Effector memory CD8-positive, alpha-beta T cell (primary cell): Measurements from ENCODE around the gene TDRD7.
A peak's percentile ranks its signal among the peaks of the same experiment; 100 is the strongest.

ENCODE experiments used
- ATAC-seq: fragments of 150-1000 bp; cut with Tn5 transposase; replicated peaks from 2 replicates; pipeline ENCODE4 v1.10.0; 2021; ENCODE audit warnings: mild to moderate bottlenecking, moderate library complexity
- DNase-seq, 3 experiments: peaks; one replicate each; pipeline ENCODE4 v3.0.0; 2021
- H3K27ac Mint-ChIP-seq, 2 donors: one replicate each; pipeline ENCODE4 v1.8.0; 2022; ENCODE audit warnings: mild to moderate bottlenecking in 2 of 2, mixed read lengths in 2 of 2, moderate library complexity in 2 of 2
- H3K27me3 Mint-ChIP-seq, 2 donors: one replicate each; pipeline ENCODE4 v1.8.0; 2022; ENCODE audit warnings: mixed read lengths in 2 of 2
- H3K36me3 Mint-ChIP-seq: one replicate; pipeline ENCODE4 v1.8.0; 2022; ENCODE audit warnings: mild to moderate bottlenecking, moderate library complexity, mixed read lengths; ENCODE audit not compliant: insufficient read depth
- H3K4me1 Mint-ChIP-seq, 2 donors: one replicate each; pipeline ENCODE4 v1.8.0; 2022; ENCODE audit warnings: low read depth in 2 of 2, mixed read lengths in 2 of 2
- H3K4me3 Mint-ChIP-seq, 2 donors: one replicate each; pipeline ENCODE4 v1.8.0; 2022; ENCODE audit warnings: mild to moderate bottlenecking in 2 of 2, mixed read lengths in 2 of 2, moderate library complexity in 2 of 2
- H3K9me3 Mint-ChIP-seq, 2 donors: one replicate each; pipeline ENCODE4 v1.8.0; 2022; ENCODE audit warnings: mixed read lengths in 2 of 2

The TDRD7 gene

DNA sequence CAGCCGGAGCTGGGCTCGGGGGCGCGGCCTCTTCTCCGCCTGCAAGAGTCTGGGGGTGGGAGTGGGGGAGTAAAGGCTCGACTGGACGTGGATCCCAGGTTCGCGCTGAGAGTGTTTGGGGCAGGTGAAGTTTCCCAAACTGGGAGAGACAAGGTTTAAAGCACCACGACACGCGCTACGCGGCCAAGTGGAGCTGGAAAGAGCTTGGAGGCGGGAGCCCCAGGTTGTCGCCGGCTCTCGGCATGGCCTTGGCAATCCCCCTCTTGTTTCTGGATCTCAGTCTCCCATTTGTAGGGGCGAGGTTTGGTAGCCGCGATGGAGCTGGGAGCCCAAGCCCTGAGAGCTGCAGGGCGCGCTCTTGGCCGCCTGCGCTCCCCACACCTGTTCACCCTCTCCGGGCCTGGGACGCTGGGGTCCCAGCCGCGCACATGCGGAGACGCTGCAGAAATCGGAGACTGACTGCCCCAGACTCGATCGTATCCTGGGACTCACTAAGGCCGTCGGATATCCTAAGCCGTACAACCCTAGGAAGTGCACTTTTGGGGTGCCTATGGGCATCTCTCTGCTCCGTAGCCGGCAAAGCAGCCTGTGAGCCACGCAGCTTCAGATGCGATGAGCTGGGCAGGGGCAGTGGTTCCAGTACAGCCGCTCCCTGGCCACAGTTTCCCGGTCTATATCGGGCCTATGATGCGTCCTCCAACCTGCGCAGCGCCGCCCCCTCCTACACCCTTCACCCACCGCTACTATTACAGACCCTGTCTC, 90.5 kb downstream of the TDRD7 start:
- H3K27me3 Mint-ChIP-seq: peaks cover 11 to 34% of the 10 kb centered on the region in 2 donors
- ATAC-seq: no peak

DNA sequence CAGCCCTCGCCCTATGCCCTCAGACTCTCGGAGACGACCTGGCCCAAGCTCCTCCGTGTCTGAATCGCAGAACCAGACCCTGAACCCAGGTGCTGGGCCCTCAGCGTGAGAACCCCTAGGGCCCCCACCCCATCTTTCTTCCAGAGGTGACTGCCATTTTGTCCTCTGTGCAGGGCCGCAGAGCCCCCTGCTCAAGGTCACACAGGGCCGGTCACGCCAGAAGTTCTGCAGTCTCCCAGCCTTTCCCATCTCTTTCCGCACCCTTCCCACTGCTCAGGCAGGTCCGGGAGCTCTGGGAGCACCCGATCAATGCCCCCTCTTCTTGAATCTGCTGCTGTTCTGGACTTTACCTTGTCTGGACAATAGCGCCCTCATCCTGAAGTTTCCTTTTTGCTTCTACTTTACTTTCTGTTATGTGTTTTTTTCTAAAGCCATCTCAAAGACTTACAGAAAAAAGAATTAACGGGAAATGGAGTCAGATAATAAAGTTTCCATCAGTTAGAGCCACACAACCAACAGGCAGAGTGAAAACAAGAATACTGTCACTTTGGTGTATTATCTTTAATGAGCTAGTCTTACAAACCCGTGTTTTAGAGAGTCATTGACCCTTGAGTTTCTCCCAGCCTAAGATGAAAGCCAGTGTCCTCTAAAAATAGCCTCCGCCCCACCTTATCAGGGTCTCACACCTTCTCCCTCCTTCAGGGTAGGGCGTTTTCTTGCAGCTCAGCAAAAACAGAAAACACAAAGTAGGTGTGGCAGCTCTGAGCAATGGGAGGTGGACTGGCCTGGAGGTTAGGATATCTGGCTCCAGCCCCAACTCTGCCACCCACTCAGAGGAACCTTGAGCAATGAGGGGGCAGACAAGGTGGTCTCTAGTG, 91.3 kb downstream of the TDRD7 start:
- peak overlapping the region; percentile 67 to 70 for H3K4me3 Mint-ChIP-seq
- no peaks in the 10 kb centered on the region for H3K36me3 Mint-ChIP-seq
- ATAC-seq (no peak), DNase-seq (no peak)
- H3K27me3 Mint-ChIP-seq: peaks cover 11 to 34% of the 10 kb centered on the region in 2 donors
- H3K4me1 Mint-ChIP-seq: peaks cover 8 to 10% of the 10 kb centered on the region in 2 donors
- no peaks in the 10 kb centered on the region for H3K9me3 Mint-ChIP-seq
- no peak overlapping the region for H3K27ac Mint-ChIP-seq

More for the DNA sequence above, 90.5 kb downstream of the TDRD7 start:
- no peak for DNase-seq
- H3K4me1 Mint-ChIP-seq: peaks cover 8 to 10% of the 10 kb centered on the region in 2 donors
- no peaks in the 10 kb centered on the region for H3K36me3 Mint-ChIP-seq
- no peaks in the 10 kb centered on the region for H3K9me3 Mint-ChIP-seq
- no peak overlapping the region for H3K27ac Mint-ChIP-seq
- peak overlapping the region; percentile 67 to 70 for H3K4me3 Mint-ChIP-seq

DNA sequence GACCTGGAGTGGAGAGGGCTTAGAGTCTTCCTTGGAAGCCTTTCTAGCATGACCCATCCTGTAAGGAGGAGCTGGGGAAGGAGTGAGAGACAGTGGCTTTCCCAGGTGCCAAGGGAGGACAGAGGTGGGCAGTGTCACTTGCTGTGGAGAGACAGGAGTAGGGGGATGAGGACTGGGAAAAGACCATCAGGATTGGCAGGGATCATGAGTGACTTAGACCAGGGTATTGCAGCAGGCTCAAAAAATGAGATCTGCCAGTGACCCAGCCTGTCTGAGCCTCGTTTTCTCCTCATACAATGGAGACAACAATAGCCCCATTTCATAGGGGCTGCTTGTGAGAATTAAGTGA, 91.9 kb downstream of the TDRD7 start:
- H3K4me3 Mint-ChIP-seq: no peak overlapping the region
- no peak overlapping the region for H3K27ac Mint-ChIP-seq
- H3K4me1 Mint-ChIP-seq: peaks cover 8 to 10% of the 10 kb centered on the region in 2 donors
- H3K9me3 Mint-ChIP-seq: no peaks in the 10 kb centered on the region
- no peak for DNase-seq
- no peaks in the 10 kb centered on the region for H3K36me3 Mint-ChIP-seq
- H3K27me3 Mint-ChIP-seq: peaks cover 11 to 34% of the 10 kb centered on the region in 2 donors
- ATAC-seq: no peak

GRCh38 chr9:97504381-97505216, 92.7 kb downstream of the TDRD7 start:
- H3K4me1 Mint-ChIP-seq: peaks cover 8 to 10% of the 10 kb centered on the region in 2 donors
- no peak overlapping the region for H3K27ac Mint-ChIP-seq
- ATAC-seq (no peak), DNase-seq (no peak)
- H3K36me3 Mint-ChIP-seq: no peaks in the 10 kb centered on the region
- no peak overlapping the region for H3K4me3 Mint-ChIP-seq
- peaks cover 11 to 31% of the 10 kb centered on the region in 2 donors for H3K27me3 Mint-ChIP-seq
- no peaks in the 10 kb centered on the region for H3K9me3 Mint-ChIP-seq

DNA sequence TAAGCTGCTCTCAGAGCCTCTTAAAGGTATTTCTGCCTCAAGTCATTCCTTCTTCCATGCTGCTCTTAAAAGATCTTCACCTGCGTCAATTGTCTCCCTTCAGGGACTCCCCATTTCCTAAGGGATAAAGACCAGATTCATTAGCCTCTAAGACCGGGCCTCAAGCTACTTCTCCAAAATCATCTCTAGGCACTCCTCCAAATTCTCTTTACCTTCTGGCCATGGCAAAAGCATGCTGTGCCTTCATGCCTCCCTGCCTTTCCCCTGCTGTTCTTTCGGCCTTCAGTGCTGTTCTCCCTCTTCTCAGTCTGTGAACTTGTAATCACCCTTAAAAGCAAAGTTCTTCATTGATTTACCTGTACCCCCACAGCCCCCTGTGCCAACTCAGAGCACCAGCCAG, 93.9 kb downstream of the TDRD7 start:
- H3K9me3 Mint-ChIP-seq: no peaks in the 10 kb centered on the region
- ATAC-seq (no peak), DNase-seq (no peak)
- peaks cover 0 to 21% of the 10 kb centered on the region in 2 donors for H3K27me3 Mint-ChIP-seq
- H3K36me3 Mint-ChIP-seq: no peaks in the 10 kb centered on the region
- no peak overlapping the region for H3K27ac Mint-ChIP-seq
- H3K4me3 Mint-ChIP-seq: no peak overlapping the region
- H3K4me1 Mint-ChIP-seq: peaks cover 8 to 10% of the 10 kb centered on the region in 2 donors

GRCh38 chr9:97506306-97506705, 94.4 kb downstream of the TDRD7 start:
- ATAC-seq (no peak), DNase-seq (no peak)
- Mint-ChIP-seq H3K9me3 (no peaks in the 10 kb centered on the region), H3K36me3 (no peaks in the 10 kb centered on the region), H3K4me3 (no peak overlapping the region), H3K27ac (no peak overlapping the region), H3K27me3 (peaks cover 0 to 21% of the 10 kb centered on the region in 2 donors), H3K4me1 (peaks cover 7 to 8% of the 10 kb centered on the region in 2 donors)

GRCh38 chr9:97506787-97507186, 94.9 kb downstream of the TDRD7 start:
- no peak for DNase-seq
- H3K27ac Mint-ChIP-seq: no peak overlapping the region
- H3K4me1 Mint-ChIP-seq: peaks cover 7 to 8% of the 10 kb centered on the region in 2 donors
- ATAC-seq: no peak
- no peaks in the 10 kb centered on the region for H3K9me3 Mint-ChIP-seq
- H3K36me3 Mint-ChIP-seq: no peaks in the 10 kb centered on the region
- H3K27me3 Mint-ChIP-seq: peaks cover 0 to 21% of the 10 kb centered on the region in 2 donors
- H3K4me3 Mint-ChIP-seq: no peak overlapping the region

GRCh38 chr9:97507428-97507984, 95.6 kb downstream of the TDRD7 start:
- Mint-ChIP-seq H3K36me3 (no peaks in the 10 kb centered on the region), H3K4me1 (peaks cover 7 to 8% of the 10 kb centered on the region in 2 donors), H3K4me3 (no peak overlapping the region), H3K9me3 (no peaks in the 10 kb centered on the region), H3K27ac (no peak overlapping the region), H3K27me3 (peaks cover 0 to 21% of the 10 kb centered on the region in 2 donors)
- no peak for ATAC-seq
- no peak for DNase-seq

DNA sequence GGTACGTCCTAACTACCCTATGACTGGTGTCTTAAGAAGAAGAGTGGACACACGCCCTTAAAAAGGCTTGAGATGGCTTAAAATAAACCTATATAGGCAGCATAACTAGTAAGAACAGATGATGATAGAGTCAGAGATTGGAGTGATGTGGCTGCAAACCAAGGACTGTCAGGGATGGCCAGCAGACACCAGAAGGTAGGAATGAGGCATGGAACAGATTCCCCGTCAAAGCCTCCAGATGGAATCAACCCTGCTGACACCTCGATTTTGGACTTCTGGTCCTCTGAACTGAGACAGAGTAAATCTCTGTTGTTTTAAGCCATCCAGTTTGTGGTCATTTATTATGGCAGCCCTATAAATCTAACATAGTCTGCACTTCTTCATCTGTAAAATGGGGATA, 97.0 kb downstream of the TDRD7 start:
- no peaks in the 10 kb centered on the region for H3K36me3 Mint-ChIP-seq

DNA sequence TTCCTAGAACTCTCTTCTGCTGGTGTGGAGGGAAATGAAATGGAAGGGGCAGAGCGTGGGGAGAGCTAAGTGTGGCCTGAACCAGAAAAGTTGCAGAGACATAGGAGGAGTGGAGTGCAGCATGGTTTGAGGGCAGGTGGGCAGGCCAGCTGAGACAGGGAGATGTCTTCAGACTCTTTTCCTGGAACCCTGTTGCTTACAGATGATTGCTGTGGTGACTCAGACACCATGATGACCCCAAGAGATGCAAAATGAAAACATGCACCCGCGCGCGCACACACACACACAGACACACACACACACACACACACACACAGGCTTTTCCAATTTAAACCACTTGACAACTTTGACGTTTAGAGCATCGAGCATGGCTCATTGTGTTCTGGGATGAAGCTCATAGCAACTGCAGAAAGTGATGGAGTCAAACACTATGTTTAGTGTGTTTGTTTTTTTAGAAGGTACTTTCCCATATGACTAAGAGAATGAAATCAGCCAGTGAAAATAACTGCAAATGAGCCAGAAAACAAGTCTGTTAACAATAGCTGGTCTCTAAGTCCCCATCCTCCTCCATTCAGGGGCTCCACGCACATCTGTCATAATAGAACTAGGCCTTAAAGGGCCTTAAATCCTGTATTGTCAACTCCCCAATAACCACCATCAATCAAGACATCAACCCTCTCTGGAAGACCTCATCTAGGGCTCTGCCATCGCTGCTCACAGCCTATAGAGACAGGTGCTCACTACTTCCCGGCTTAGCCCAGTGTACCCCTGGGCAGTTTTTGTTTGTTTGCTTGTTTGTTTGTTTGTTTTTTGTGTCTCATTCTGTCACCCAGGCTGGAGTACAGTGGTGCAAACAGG, 99.1 kb downstream of the TDRD7 start:
- Mint-ChIP-seq H3K27ac (no peak overlapping the region), H3K36me3 (no peaks in the 10 kb centered on the region), H3K4me3 (no peak overlapping the region), H3K27me3 (peaks cover under 1 to 9% of the 10 kb centered on the region in 2 donors), H3K4me1 (no peaks in the 10 kb centered on the region), H3K9me3 (no peaks in the 10 kb centered on the region)
- ATAC-seq (no peak), DNase-seq (no peak)

More for the DNA sequence above, 97.0 kb downstream of the TDRD7 start:
- Mint-ChIP-seq H3K9me3 (no peaks in the 10 kb centered on the region), H3K27me3 (peaks cover 0 to 7% of the 10 kb centered on the region in 2 donors), H3K4me3 (no peak overlapping the region), H3K27ac (no peak overlapping the region), H3K4me1 (no peaks in the 10 kb centered on the region)
- ATAC-seq (no peak), DNase-seq (no peak)

DNA sequence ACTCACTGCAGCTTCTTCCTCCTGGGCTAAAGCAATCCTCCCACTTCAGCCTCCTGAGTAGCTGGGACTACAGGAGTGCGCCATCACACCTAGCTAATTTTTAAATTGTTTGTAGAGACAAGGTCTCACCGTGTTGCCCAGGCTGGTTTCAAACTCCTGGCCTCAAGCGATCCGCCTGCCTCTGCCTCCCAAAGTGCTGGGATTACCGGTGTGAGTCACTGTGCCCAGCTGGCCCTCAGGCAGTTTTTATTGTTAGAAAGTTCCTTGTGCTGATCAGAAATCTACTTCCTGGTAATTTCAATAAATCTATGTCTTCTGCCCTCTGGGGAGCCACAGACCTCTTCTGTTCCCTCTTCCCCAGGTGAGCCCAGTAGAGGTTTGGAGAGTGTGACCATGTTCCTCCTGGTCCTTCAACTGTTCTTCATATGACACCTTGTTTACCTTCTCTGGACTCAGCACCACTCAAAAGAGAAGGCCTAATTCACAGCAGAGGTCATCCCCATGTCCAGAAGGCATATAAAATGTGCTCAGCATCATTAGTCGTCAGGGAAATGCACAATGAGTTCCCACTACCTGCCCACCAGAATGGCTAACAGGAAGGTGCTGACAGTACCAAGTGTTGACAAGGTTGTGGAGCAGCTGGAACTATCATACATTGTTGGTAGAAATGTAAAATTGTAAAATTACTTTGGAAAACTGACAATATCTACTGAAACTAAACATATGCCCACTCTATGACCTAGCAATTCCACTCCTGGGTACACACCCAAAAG, 99.9 kb downstream of the TDRD7 start:
- Mint-ChIP-seq H3K27me3 (peaks cover 9 to 17% of the 10 kb centered on the region in 2 donors), H3K4me1 (no peaks in the 10 kb centered on the region), H3K9me3 (no peaks in the 10 kb centered on the region), H3K36me3 (no peaks in the 10 kb centered on the region), H3K27ac (no peak overlapping the region), H3K4me3 (no peak overlapping the region)
- DNase-seq (no peak), ATAC-seq (no peak)
